GM18502 (cell line): ENCODE data around the gene HOMER1.
"Not testable (repeated sequence)": the region's sequence is repeated elsewhere in the genome, so short reads cannot be mapped to it uniquely, and the experiment has no call there.

Experiments
- ATAC-seq: cut with Tn5 transposase; IDR thresholded peaks from one replicate; pipeline ENCODE4 v1.9.1; 2021; ENCODE audit warnings: mild to moderate bottlenecking; ENCODE audit not compliant: unreplicated experiment, poor library complexity

Gene HOMER1

GRCh38 chr5:79518718-79519117 lies 4.8 kb upstream of the HOMER1 start:
- no peak for ATAC-seq

- no peak for ATAC-seq
Measured at GRCh38 chr5:79517601-79518000, 3.7 kb upstream of the HOMER1 start.

DNA sequence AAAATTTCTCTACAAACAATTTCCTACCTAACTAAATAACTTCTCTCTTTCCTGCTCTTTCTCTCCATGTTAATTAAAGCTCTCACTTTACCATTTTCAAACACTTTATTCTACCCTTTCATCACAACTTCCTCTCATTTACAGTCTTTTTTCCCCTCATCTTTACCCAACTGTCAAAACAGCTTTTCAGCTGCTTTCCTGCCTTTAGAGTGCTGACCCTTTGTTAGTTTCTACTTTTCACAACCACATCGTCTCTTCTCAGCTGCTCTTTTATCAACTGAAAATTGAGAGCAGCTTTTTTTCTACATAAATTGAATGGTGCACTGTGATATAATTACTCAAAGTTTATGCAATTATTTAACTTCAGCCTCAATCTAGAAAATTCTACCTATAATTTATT lies 3.1 kb upstream of the HOMER1 start:
- no peak for ATAC-seq

DNA sequence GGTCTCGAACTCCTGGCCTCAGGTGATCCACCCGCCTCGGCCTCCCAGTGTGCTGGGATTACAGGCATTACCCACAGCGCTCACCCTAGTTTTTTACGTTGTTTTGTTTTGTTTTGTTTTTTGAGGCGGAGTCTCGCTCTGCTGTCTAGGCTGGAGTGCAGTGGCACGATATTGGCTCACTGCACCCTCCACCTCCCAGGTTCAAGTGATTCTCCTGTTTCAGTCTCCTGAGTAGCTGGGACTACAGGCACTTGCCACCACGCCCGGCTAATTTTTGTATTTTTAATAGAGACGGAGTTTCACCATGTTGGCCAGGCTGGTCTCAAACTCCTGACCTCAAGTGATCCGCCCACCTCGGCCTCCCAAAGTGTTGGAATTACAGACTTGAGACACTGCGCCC lies 2.4 kb upstream of the HOMER1 start:
- ATAC-seq: not testable (repeated sequence)

GRCh38 chr5:79514391-79515105 lies 614 bp upstream of the HOMER1 start:
- ATAC-seq: peak; percentile 83

DNA sequence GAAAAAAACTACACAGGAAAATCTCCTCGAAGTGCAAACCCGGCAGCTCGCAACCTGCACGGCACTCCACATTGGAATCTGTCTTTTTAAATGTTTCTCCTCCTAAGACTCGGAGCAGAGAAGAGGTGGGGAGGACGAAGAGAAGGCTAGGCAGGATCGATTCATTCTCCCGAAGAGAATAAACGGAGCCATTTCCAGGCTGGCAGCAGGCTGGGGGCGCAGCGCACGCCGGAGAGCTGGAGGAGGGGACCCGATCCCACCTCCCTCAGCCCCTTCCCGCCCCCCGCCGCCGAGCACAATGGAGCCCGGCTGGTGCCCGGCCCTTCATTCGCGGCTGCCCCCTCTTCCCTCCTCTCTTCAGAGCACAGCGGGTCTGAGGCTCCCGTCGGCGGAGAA lies 628 bp downstream of the HOMER1 start:
- ATAC-seq: no peak

DNA sequence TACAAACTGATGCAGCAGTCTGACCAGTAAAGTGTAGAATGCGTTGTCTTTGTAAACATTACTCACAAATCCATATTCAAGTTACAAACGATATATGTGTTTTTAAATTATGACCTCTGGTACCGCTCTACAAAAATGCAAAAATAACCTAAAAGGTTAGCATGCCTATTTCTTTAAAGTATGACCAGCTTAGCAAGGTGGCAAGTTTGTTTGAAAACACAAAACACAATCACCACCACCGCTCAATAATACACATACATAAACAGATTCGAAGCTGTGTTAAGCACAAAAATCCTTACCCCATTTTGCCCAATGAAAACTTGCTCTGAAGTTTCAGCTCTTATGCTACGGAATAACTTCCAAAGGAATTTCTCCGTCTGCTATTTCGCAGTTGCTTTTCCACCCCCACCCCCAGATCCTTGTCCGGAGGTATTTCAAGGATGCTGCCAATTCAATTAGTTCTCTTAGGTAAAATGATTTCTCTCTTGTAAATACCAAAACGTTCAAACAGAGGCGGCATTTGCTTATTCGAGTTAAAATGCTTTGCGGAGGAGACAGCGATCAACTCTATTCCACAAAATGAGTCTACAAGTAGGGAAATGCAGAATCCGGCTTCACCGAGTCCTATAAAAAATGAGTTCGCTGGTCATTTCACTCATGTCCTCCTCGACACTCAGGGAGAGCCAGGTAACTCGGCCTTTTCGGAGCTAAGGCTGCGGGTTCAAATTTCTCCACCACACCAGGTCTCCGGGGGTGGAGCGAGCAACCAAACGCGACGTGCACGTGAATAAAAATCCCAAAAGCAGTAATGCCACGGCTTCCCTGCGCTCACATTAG lies 1.2 kb downstream of the HOMER1 start:
- ATAC-seq: no peak

- ATAC-seq: no peak
Measured at GRCh38 chr5:79512049-79512448, 1.9 kb downstream of the HOMER1 start.

DNA sequence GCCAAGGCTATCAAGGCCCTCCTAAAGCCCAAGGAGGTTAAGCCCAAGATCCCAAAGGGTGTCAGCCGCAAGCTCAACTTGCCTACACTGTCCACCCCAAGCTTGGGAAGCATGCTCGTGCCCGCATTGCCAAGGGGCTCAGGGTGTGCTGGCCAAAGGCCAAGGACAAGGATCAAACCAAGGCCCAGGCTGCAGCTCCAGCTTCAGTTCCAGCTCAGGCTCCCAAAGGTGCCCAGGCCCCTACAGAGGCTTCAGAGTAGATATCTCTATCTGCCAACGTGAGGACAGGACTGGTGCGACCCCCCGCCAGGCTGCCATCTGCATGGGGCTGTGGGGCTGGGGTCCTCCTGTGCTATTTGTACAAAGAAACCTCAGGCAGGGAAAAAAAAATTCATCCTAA lies 3.3 kb downstream of the HOMER1 start:
- no peak for ATAC-seq

- ATAC-seq: no peak
Measured at GRCh38 chr5:79509244-79509885, 4.6 kb downstream of the HOMER1 start.

GRCh38 chr5:79508794-79509193 lies 5.1 kb downstream of the HOMER1 start:
- no peak for ATAC-seq

GRCh38 chr5:79508354-79508753 lies 5.6 kb downstream of the HOMER1 start:
- ATAC-seq: no peak

DNA sequence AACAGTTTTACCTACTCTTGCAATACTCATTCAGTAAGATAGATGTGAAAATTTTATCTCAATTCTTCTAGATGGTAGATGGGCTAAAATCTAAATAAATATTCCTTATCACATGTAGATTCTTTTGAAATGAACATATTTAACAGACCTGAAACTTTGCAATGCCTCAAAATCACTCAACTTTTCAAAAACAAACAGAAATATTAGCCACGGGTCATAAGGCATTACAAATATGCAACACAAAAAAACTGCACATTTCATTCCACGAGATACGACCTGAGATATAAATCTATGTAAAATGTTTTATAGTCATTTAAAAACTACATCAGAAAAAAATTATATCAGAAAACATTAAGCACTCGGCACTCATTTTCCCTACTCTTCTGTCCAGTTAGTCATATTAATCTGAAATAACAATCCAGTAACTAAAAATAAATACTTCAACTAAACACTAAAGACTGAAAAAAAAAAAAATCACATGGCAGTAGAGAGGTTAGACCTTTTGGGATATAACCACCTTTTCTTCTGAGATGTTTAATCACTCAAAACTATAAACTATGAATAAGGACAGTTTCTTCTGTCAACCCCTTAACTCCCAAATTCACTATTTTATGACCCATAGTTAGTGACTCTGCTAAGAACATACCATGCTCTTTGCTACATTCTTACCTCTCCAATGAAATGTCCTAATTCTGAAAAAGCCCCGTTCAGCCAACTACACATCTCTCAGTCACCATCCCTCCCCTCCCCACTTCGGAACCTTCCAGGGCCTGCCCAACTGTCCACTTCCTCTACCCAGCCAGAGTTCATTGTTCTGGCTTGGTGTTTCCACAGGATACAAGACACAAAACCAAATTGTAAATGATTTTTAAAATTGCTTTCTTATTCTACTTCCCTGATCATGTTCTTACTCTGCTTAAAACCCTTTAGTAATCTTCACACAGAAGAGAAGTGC lies 6.4 kb downstream of the HOMER1 start:
- ATAC-seq: no peak

GRCh38 chr5:79505138-79505537 lies 8.8 kb downstream of the HOMER1 start:
- no peak for ATAC-seq

GRCh38 chr5:79503794-79504495 lies 10.0 kb downstream of the HOMER1 start:
- ATAC-seq: no peak

DNA sequence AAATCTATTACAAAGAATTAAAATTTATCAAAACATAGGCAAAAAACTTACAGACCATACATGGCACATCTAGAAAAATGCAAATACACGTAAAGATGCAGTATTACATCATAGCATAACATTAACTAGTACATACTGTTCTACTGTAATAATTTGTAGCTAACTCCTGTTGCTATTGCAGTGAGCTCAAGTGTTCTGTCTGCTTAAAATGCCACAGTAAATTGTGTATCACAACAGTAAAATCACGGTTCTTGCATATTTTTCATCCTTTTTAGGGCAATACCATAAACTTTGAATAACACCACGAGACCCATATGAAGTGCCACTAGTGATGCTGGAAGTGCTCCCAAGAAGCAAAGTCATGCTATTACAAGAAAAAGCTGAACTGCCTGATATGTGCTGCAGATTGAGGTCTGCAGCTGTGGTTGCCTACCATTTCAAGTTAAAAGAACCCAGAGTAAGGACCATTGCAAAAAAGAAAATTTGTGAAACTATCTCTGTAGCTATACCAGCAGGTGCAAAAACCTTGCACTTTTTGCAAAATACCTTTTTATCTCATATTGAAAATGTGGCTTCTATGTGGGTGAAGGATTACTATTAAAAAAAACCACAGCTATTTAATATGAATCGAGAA lies 14.2 kb downstream of the HOMER1 start:
- ATAC-seq: no peak

DNA sequence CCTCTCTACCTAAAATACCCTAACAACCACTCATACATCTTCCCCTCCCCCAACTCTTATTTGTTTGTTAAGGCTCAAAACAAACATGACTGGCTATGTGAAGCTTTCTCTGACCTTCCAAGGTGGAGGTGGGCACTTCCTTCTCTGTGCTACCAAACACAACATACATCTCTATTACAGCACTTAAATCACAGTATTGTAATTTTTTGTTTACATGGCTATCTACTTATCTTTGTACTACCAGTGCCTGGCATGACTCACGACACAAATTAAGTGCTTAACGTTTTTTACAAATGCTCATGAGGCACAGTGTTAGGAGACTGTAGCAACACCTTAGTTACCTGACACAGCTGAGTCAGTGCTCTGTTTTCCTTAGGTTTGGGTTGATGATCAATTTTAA lies 18.6 kb downstream of the HOMER1 start:
- ATAC-seq: no peak

DNA sequence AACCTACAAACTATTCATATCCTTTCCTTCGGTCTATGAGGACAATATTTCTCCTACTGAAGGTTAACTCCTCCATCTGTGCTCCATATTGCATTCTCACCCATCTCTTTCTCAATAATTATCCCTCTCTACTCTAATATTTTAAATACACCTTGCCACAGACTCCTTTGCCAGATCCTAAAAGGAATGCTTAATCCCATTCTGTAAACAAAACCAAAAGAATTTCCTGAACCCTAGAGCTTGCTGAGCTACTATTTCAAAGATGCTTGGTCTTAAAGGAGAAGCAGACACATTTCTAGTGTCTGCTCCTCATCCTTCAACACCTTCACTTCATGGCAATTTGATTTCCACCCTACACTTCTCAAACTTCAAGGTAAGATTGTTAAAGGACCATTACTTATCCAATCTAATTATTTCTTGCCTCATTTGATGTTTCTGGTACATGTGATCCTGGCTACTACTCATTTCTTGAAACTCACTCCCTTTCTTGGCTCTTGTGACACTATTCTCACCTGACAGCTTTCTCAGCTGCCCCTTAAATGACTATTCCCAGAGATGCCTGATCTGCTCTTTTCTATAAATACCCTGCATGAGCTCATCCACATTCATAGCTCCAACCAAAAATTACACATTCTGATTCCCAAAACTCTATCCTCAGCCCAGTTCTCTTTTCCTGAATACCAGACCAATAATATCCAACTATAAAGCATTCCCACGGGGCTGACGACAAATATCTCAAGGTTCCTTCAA lies 20.2 kb downstream of the HOMER1 start:
- ATAC-seq: no peak
